Stimulated activated CD4-positive, alpha-beta T cell treated with anti-CD3 and anti-CD28 coated beads, Interleukin-2, amount 100 ng/mL, for 4 hours (primary cell): ENCODE measurements around the gene PFDN2.
A peak's percentile ranks its signal among the peaks of the same experiment; 100 is the strongest.

Experiments used
- DNase-seq: peaks from one replicate; pipeline ENCODE4 v3.0.0-alpha.2; 2020; ENCODE audit warnings: low read depth

The PFDN2 gene

DNA sequence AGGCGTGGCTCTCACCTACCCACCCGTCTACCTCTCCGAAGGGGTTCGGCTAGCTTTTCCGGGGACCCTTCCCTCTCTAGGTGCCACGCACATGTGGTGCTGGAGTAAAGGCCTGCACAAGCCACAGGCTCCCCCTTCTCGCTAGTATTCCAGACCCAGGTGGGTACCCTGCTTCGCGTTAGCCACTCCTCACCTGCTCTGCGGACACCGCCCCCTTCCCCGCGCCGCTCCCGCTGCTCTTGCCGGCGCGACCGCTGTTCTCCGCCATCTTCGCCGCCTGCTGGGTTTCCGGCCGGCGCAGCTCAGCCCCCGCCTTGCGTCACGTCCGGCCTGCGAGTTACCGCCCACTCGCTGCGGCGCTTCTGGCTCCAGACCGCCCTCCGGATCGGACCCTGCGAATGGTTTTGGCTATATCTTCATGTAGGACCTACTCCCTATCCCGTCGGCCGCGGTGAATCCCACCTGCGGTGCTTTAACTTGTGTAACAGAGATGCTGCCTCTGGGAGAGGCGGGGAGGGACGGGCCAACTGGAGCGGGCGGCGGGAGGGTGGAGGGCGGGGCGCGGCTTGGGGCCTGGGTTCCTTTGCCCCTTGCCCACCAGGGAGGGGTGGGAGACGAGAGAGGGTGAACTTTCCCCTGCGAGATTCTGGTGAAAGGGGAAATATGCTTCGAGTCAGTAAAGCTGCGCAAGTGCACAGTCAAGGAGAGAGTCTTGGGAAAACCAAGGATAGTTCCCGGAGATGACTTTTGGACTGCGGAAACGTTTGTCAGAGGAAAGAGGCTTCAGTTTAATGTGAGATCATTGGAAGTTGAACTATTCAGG lies at the start of gene PFDN2, which contains the start of gene NIT1:
Gene PFDN2 (minus strand): TSS at position 279 of the 823 bp plus-strand sequence. CDS start 11 bp downstream, at position 268.
Gene NIT1 (plus strand): TSS at position 347 of the 823 bp plus-strand sequence. CDS start 72 bp downstream, at position 419.
- DNase-seq, result peak; percentile 78

- no peak for DNase-seq
Measured at GRCh38 chr1:161166669-161167548, 49.1 kb upstream of the PFDN2 start.

GRCh38 chr1:161165742-161166668 lies 48.2 kb upstream of the PFDN2 start, which contains the start of gene PPOX:
Gene PPOX (plus strand): TSS chr1:161166426. CDS start chr1:161166848, 422 bp downstream.
- DNase-seq, result peak; percentile 82

DNA sequence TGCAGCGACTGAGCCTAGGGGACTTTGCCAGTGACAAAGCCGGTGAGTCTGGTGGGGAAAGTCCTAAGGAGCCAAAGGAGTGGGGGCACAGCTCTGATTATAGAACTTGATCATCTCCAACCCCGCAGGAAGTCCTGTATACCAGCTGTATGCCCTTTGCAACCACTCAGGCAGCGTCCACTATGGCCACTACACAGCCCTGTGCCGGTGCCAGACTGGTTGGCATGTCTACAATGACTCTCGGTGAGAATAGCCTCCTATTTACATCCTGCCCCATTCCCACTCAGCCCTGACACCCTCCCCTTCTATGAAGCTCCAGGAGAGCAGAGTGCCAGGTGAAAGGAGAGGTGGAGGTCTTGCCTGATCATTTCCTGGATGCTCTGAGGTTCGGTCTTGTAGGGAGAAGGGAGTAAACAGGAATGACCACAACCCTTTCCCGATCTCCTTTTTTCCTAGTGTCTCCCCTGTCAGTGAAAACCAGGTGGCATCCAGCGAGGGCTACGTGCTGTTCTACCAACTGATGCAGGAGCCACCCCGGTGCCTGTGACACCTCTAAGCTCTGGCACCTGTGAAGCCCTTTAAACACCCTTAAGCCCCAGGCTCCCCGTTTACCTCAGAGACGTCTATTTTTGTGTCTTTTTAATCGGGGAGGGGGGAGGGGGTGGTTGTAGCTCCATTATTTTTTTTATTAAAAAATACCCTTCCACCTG lies 47.2 kb upstream of the PFDN2 start:
- no peak for DNase-seq

DNA sequence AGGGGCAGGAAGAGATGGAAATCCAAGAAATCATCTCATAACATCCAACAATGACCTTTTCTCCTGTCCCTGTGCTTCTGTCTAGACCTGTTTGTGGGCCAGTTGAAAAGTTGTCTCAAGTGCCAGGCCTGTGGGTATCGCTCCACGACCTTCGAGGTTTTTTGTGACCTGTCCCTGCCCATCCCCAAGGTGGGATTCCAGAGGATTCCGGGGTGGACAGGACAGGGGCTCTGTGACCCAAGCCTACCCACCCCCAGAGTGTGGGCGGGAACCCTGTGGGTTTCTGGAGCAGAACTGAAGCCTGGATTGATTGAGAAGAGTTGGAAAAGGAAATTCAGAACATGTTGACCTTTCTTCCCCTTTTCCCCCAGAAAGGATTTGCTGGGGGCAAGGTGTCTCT lies 46.0 kb upstream of the PFDN2 start:
- no peak for DNase-seq

GRCh38 chr1:161162806-161163205 lies 45.0 kb upstream of the PFDN2 start:
- no peak for DNase-seq

- no peak for DNase-seq
Measured at GRCh38 chr1:161162052-161162451, 44.2 kb upstream of the PFDN2 start.

- DNase-seq, result no peak
Measured at GRCh38 chr1:161161652-161162051, 43.8 kb upstream of the PFDN2 start.

GRCh38 chr1:161160671-161161145 lies 42.9 kb upstream of the PFDN2 start:
- DNase-seq, result no peak

GRCh38 chr1:161159913-161160243 lies 42.0 kb upstream of the PFDN2 start:
- DNase-seq, result no peak

DNA sequence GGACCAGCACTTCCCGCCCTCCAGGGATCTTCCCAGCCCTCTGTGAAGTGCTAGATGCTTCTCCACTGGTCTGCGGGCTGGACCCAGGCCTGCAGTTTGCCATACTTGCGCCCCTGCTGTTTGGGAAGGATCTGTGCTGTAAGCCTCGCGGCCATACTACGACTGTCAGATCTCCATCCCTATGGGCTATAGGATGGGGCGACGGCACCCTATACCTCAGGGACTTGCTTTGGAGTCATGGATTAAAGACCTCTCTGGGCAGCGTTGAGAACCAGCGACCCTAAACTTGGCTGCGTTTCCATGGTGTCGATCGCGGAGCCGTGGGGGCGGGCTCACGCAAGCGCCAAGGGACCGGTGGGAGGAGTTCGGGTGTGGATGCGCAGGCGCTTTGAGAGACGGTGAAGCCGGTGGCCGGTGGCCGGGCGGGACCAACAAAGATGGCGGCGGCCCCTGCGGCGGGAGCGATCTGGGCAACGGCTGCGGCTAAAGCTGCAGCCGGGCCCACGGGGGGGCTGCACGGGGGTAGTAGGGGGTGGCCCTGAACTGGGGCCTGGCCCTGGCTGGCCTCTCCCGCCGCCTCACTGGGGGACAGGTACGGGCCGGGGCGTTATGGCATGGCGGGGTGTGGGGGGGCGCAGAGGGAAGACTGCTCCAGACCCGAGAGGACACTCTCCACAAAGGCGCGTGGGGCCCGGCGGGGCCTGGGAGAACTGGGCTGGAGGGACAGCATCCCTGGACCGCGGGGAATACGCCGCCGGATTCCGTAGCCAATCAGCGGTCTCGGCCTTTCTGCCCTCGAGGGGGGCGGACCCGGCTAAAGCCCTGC lies 41.5 kb upstream of the PFDN2 start, which contains the start of gene USP21:
Gene USP21 (plus strand): TSS at position 414 of the 826 bp plus-strand sequence. CDS start 1,141 bp downstream, outside the sequence.
- peak; percentile 87 for DNase-seq

DNA sequence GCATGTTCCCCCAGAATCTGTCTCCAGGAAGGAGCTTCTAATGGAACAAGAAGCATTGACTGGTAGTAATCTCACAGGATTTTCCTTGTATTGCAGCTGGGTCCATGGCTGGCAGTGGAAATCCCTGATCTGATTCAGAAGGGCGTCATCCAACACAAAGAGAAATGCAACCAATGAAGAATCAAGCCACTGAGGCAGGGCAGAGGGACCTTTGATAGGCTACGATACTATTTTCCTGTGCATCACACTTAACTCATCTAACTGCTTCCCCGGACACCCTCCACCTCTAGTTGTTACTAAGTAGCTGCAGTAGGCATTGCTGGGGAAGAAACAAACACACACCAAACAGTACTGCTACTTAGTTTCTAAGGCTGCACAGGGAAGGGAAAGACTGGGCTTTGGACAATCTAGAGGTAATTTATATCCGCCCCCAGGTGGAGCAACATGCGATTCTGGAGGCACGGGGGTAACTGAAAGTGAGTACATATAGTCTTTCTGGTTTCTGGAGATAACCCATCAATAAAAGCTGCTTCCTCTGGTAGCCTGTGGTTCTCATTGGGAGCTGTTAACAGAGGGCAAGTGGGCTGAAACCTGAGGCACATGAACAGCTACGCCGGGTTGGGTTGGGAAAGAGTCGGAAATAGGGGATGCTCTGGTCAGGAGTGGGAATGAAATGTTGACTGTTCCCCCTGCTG lies 40.6 kb upstream of the PFDN2 start:
- DNase-seq, result no peak

DNA sequence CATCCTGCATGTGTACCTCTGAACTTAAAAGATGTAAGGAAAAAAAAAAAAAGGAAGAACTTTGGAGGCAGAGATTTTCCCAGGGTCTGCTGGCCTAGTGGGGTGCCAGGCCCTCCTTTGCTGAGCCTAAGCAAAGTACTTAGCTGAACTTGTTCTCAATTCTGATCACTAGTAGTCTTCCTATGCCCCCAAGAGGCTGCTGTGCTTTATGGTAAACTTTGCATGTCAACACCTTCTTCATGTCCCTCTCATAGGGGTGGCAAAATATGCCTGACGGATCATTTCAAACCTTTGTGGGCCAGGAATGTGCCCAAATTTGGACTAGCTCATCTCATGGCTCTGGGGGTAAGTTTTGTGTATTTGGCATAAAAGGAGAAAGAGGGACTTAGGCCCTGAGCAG lies 40.0 kb upstream of the PFDN2 start:
- DNase-seq, result no peak

- DNase-seq, result peak; percentile 70
Measured at GRCh38 chr1:161153682-161154337, 36.0 kb upstream of the PFDN2 start, which contains the start of gene UFC1. Gene UFC1 (plus strand): TSS chr1:161153978. CDS start chr1:161153998, 20 bp downstream.

DNA sequence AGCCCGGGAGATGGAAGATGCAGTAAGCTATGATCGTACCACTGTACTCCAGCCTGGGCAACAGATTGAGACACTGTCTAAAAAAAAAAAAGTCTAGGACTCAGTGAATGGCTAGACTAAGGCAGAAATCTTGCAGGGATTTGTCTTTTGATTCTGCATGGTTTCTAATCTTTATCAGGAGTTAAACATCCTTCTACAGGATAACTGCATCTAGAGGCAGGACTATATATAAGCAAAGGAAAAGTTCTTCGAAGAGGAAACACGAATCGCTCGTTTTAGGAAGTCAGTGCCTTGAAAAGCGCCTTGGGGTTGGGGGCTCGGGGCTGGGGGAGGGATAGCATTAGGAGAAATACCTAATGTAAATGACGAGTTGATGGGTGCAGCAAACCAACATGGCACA lies 35.3 kb upstream of the PFDN2 start:
- DNase-seq, result no peak

- DNase-seq, result no peak
Measured at GRCh38 chr1:161145832-161146231, 28.0 kb upstream of the PFDN2 start.

GRCh38 chr1:161140755-161141400 lies 23.0 kb upstream of the PFDN2 start:
- DNase-seq, result no peak

DNA sequence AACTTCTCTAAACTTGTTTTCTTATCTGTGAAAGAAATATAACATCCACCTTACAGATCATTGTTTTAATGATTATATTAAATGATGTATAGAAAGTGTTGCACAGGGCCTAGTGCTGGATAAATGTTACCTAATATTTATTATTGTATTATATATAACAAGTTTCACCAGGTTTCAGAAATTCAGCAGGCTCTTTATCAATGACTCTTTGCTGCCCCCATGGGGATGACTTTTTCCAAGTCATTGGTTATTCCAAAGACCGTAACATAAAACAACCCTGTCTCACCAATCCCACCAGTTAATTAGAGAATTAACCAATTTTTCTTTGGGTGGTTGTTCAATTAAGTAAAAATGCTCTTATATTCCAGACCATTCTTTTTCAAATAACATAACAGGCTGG lies 21.9 kb upstream of the PFDN2 start:
- no peak for DNase-seq
